ENCODE results near the gene STARD13.

Gene STARD13

DNA sequence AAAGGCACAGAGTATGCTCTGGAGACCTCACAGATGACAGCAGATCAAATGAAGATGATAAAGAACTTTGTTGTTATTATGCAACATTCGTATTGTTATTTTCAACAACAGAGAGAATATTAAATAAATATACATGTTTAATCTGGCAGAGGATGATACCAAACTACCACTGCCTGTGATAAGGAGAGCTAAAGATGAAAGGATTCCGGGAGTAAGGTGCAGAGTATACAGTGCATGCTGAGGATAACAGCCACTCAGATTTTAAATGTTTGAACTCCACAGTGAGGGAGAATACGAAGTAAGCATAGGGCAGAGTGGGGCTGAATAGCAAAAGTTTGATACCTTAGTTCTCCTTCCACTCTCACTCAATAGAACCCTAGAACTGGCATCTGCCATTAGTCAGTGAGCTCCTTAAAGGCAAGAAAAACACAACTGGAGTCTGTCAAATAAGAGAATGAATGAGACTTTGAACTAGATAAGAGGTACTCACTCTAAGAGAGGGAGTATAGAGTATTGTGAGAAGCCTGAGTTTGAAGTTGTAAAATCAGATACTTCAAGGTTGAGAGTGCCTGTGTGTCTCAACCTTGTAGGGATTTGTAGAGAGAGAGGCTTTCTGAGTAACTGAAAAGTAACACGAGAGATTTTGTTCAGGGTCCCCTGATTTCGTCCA lies 78.5 kb downstream of the STARD13 start:
- TF ChIP-seq CTCF (IDR thresholded peaks at IDR 0.05): no peak

- no peak for TF ChIP-seq CTCF (IDR thresholded peaks at IDR 0.05)
Observed at GRCh38 chr13:33206425-33206824, 79.1 kb downstream of the STARD13 start.

GRCh38 chr13:33205804-33206221 lies 79.7 kb downstream of the STARD13 start:
- no peak for TF ChIP-seq CTCF (IDR thresholded peaks at IDR 0.05)

GRCh38 chr13:33205224-33205623 lies 80.3 kb downstream of the STARD13 start:
- TF ChIP-seq CTCF (IDR thresholded peaks at IDR 0.05): no peak

DNA sequence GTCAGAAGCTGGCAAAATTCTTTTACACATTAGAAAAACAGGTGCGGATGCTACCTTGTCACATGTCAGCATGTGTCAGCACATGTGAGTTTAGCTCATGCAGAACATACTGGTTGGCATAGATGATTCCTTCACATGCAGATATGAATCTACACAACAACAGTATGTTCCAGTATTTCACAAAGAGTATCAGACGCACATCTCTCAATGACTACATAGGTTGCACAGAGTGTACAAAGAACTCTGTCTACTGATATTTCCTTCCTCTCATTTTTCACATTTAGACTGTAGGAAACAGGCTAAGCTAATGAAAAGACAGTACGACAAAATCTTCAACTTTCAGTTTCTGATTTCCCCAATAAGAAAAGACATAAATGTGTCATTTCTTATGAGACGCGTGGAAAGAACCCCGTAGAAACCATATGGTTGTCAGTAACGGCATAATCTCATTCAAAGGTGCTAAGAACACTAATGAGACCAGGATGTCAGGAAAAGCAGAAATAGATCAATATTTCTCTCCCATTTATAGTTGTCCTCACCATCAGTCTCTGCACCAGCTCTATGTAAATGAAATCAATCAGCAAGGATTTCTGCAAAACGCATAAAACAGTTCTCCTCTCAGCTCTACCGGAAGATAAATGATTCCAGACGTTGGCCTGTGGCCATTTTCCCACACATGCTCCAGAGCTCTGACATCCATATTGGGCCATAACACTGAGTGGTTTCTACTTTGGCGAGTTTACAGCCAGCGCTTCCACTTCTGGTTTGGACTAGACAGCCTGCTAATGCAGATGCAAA lies 81.2 kb downstream of the STARD13 start:
- no peak for TF ChIP-seq CTCF (IDR thresholded peaks at IDR 0.05)

DNA sequence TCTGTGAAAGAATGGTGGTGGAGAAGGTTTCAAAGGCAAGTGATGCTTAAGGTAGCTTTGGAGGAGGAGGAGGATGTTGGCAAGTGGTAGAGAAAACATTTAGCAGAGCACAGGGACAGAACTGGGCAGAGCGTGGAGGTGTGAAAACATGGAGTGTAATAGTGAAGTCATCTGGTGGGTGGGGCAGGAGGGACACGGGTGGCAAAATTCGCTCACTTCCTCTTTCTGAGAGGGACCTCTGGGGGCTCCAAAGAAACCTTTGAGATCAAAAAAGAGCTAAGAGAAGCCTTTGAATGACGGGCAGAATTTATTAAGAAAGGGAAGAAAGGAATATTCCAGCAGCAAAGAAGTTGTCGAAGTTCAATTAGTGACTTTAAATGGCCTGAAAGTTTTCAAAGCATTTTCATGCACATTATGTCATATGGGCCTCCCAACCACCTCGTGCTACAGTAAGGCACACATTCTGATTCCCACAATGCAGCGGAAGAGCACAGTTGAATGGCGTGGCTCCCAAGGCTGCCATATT lies 82.8 kb downstream of the STARD13 start:
- no peak for TF ChIP-seq CTCF (IDR thresholded peaks at IDR 0.05)

DNA sequence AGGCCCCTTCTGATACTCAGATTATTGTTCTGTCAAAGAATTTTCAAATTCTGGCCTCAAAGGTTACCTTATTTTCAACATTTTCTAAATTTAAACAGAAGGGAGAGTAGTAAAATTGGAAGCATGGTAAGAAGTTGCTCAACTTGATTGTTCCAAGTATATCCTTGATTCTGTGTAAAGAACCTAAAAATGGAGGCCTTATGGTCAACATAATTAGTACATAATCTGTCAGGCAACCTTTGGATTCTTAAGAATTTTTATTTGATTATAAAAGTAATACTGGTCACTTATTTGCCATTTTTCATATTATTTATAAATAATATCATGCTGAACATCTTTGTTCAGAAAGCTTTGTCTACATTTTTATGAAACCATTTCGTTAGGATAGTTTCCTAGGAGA lies 83.9 kb downstream of the STARD13 start:
- no peak for TF ChIP-seq CTCF (IDR thresholded peaks at IDR 0.05)
